ENCODE results near the gene B4GALNT4.
"Not testable (repeated sequence)": the region's sequence is repeated elsewhere in the genome, so short reads cannot be mapped to it uniquely, and the experiment has no call there.

DNA sequence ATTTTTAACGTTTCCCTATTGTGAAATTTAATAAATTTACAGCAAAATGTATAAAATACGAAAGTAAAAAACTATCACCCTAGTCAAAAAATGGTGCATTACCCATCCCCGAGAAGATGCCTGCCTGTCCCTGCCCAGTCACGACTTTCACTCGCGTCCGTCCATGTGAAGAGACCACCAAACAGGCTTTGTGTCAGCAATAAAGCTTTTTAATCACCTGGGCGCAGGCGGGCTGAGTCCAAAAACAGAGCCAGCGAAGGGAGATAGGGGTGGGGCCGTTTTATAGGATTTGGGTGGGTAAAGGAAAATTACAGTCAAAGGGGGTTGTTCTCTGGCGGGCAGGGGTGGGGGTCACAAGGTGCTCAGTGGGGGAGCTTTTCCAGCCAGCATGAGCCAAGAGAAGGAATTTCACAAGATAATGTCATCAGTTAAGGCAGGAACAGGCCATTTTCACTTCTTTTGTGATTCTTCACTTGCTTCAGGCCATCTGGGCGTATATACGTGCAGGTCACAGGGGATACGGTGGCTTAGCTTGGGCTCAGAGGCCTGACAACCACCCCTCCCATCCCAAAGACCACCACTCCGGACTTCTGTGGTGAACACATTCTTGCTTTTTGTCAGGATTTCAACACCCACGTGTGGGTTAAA is 35.6 kb upstream of the B4GALNT4 start:
- TF ChIP-seq CTCF (conservative IDR thresholded peaks at IDR 0.05); EZH2 (IDR thresholded peaks at IDR 0.05; ENCODE audit: low read depth): not testable (repeated sequence)
